Stomach (tissue), 4 donors: Measurements from ENCODE around the gene EPPIN.

ENCODE experiments used
- POLR2A ChIP-seq, 4 donors: fragments of 450-650 bp; IDR thresholded peaks; one replicate each; pipeline ENCODE4 v1.6.1; 2016; ENCODE audit warnings: antibody characterized with exemption in 4 of 4, control low read depth in 2 of 4, mild to moderate bottlenecking in 1 of 4, moderate library complexity in 1 of 4
- TF ChIP-seq, protein P1 (sequence below), 7 experiments: fragments of 450-650 bp in 4 of 7; fragments of 200-600 bp in 3 of 7; sonication (generic) in 3 of 7; IDR thresholded peaks; one replicate each; pipeline ENCODE4 v1.5.1; 2016 to 2019; ENCODE audit warnings: antibody characterized with exemption in 7 of 7, control low read depth in 2 of 7, mild to moderate bottlenecking in 1 of 7

DNA sequence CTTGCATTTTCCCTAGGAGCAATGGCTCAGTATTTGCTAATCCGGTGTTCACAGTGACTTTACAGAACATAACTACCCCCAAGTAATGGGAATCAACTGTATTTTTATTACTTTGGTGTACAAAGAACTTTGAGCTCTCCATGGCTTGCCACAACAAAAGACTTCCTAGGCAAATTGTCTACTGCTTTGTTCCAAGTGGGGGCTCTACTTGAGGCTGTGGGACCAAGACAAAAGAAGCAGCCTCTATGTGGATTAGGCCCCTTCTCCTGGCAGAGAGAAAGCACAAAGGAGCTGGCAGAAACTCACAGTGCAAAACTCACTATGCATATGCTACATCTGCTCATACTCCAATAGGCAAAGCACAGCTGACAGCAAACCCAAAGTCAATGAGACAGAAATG lies 31.0 kb upstream of the EPPIN start:
- TF ChIP-seq, protein P1, sequence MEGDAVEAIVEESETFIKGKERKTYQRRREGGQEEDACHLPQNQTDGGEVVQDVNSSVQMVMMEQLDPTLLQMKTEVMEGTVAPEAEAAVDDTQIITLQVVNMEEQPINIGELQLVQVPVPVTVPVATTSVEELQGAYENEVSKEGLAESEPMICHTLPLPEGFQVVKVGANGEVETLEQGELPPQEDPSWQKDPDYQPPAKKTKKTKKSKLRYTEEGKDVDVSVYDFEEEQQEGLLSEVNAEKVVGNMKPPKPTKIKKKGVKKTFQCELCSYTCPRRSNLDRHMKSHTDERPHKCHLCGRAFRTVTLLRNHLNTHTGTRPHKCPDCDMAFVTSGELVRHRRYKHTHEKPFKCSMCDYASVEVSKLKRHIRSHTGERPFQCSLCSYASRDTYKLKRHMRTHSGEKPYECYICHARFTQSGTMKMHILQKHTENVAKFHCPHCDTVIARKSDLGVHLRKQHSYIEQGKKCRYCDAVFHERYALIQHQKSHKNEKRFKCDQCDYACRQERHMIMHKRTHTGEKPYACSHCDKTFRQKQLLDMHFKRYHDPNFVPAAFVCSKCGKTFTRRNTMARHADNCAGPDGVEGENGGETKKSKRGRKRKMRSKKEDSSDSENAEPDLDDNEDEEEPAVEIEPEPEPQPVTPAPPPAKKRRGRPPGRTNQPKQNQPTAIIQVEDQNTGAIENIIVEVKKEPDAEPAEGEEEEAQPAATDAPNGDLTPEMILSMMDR (IDR thresholded peaks at IDR 0.05), result no peak
- no peak for TF ChIP-seq POLR2A (IDR thresholded peaks at IDR 0.05)
